Measurements from ENCODE around the gene MCU.

MCU gene

DNA sequence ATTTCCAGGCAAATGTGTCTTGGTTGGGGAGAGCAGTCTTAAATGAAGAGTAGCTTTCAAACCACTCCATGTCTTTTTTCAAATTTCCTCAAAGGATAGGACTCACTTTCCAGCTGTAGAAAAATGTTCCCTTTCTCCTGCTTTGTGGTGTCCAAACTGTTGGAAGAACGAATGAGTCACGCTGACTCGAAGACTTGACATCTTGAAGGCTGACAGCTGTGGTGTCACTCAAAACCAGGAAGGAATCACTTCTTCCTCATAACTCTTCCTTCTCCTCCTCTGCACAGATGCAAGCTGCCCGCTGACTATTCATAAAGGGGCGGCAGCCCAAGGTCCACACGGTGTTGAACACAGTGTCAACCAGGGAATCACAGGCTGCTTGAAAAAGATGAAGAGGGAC, 243.4 kb downstream of the MCU start:
- no peak for DNase-seq (ENCODE audit: low read depth in 2 of 3, low spot score in 2 of 3)
